Measurements from ENCODE around the gene MAPRE3.
A peak's percentile ranks its signal among the peaks of the same experiment; 100 is the strongest.

The MAPRE3 gene

GRCh38 chr2:26982102-26982742 lies 11.8 kb downstream of the MAPRE3 start:
- H3K4me3 ChIP-seq (ENCODE audit: low read depth, low read length): no peak overlapping the region
- DNase-seq (ENCODE audit: low read depth): peak; percentile 85
- TF ChIP-seq CTCF (conservative IDR thresholded peaks at IDR 0.05; ENCODE audit: low read depth, low read length): peak; percentile 65

- no peak for TF ChIP-seq CTCF (conservative IDR thresholded peaks at IDR 0.05; ENCODE audit: low read depth, low read length)
These were observed 13.3 kb downstream of the MAPRE3 start for GRCh38 chr2:26983746-26984145.

GRCh38 chr2:26985807-26986206 lies 15.4 kb downstream of the MAPRE3 start:
- H3K4me3 ChIP-seq (ENCODE audit: low read depth, low read length): no peak overlapping the region
- no peak for TF ChIP-seq CTCF (conservative IDR thresholded peaks at IDR 0.05; ENCODE audit: low read depth, low read length)
- no peak for DNase-seq (ENCODE audit: low read depth)

More at GRCh38 chr2:26983746-26984145, 13.3 kb downstream of the MAPRE3 start:
- H3K4me3 ChIP-seq (ENCODE audit: low read depth, low read length): no peak overlapping the region
- no peak for DNase-seq (ENCODE audit: low read depth)

GRCh38 chr2:26986576-26986975 lies 16.1 kb downstream of the MAPRE3 start:
- no peak for DNase-seq (ENCODE audit: low read depth)
- no peak for TF ChIP-seq CTCF (conservative IDR thresholded peaks at IDR 0.05; ENCODE audit: low read depth, low read length)

GRCh38 chr2:26988058-26988860 lies 17.8 kb downstream of the MAPRE3 start:
- TF ChIP-seq CTCF (conservative IDR thresholded peaks at IDR 0.05; ENCODE audit: low read depth, low read length): no peak

More at GRCh38 chr2:26986576-26986975, 16.1 kb downstream of the MAPRE3 start:
- no peak overlapping the region for H3K4me3 ChIP-seq (ENCODE audit: low read depth, low read length)

GRCh38 chr2:26989156-26989555 lies 18.7 kb downstream of the MAPRE3 start:
- DNase-seq (ENCODE audit: low read depth): peak; percentile 52
- H3K4me3 ChIP-seq (ENCODE audit: low read depth, low read length): no peak overlapping the region
- no peak for TF ChIP-seq CTCF (conservative IDR thresholded peaks at IDR 0.05; ENCODE audit: low read depth, low read length)

More at GRCh38 chr2:26988058-26988860, 17.8 kb downstream of the MAPRE3 start:
- DNase-seq (ENCODE audit: low read depth): peak; percentile 78
- no peak overlapping the region for H3K4me3 ChIP-seq (ENCODE audit: low read depth, low read length)
